H9 (cell line): ENCODE data around the gene TBATA. TPM values are rescaled to one million over a fixed set of nuclear protein-coding genes. Genes with fewer than 3 reads are reported as not detected.

Experiments used
- DNase-seq: peaks from one replicate; pipeline ENCODE4 v3.0.0-alpha.2; 2017
- H2AFZ ChIP-seq: one replicate; pipeline ENCODE4 v1.6.1; 2013; ENCODE audit warnings: mild to moderate bottlenecking, low read length, control low read depth, moderate library complexity
- H2AK5ac ChIP-seq: 2 replicates; pipeline ENCODE4 v1.6.1; 2013; ENCODE audit warnings: low read length, control low read depth, mixed read lengths; ENCODE audit not compliant: insufficient read length
- H2BK120ac ChIP-seq: one replicate; pipeline ENCODE4 v1.6.1; 2013; ENCODE audit warnings: low read depth, mild to moderate bottlenecking, low read length, control low read depth, inconsistent platforms; ENCODE audit not compliant: poor library complexity, severe bottlenecking
- H2BK12ac ChIP-seq: 2 replicates; pipeline ENCODE4 v1.6.1; 2013; ENCODE audit warnings: low read length, control low read depth, mixed read lengths, low read depth; ENCODE audit not compliant: insufficient read length
- H2BK15ac ChIP-seq: 2 replicates; pipeline ENCODE4 v1.6.1; 2013; ENCODE audit warnings: low read depth, low read length, control low read depth
- H2BK20ac ChIP-seq: one replicate; pipeline ENCODE4 v1.6.1; 2013; ENCODE audit warnings: low read depth, mild to moderate bottlenecking, low read length, control low read depth, inconsistent platforms; ENCODE audit not compliant: poor library complexity, severe bottlenecking
- H2BK5ac ChIP-seq: 2 replicates; pipeline ENCODE4 v1.6.1; 2013; ENCODE audit warnings: low read length, control low read depth, mixed read lengths; ENCODE audit not compliant: insufficient read length
- H3K14ac ChIP-seq: 2 replicates; pipeline ENCODE4 v1.6.1; 2013; ENCODE audit warnings: low read length, control low read depth; ENCODE audit not compliant: insufficient read depth
- H3K18ac ChIP-seq: 2 replicates; pipeline ENCODE4 v1.6.1; 2013; ENCODE audit warnings: low read depth, mild to moderate bottlenecking, mixed read lengths, low read length, control low read depth; ENCODE audit not compliant: insufficient read length
- H3K23ac ChIP-seq: 2 replicates; pipeline ENCODE4 v1.6.1; 2013; ENCODE audit warnings: low read length, control low read depth, mixed read lengths, low read depth; ENCODE audit not compliant: insufficient read length
- H3K23me2 ChIP-seq: 2 replicates; pipeline ENCODE4 v1.6.1; 2013; ENCODE audit warnings: low read depth, mild to moderate bottlenecking, mixed read lengths, low read length, control low read depth; ENCODE audit not compliant: insufficient read length, poor library complexity, severe bottlenecking
- H3K27ac ChIP-seq: 2 replicates; pipeline ENCODE4 v1.5.1; 2013; ENCODE audit warnings: low read length, control low read depth, mixed read lengths, low read depth; ENCODE audit not compliant: insufficient read length
- H3K27me3 ChIP-seq: 2 replicates; pipeline ENCODE4 v1.6.1; 2013; ENCODE audit warnings: low read length, control low read depth, inconsistent platforms; ENCODE audit not compliant: insufficient read depth
- H3K4ac ChIP-seq: 2 replicates; pipeline ENCODE4 v1.6.1; 2013; ENCODE audit warnings: low read depth, mild to moderate bottlenecking, control low read depth, inconsistent platforms, low read length, moderate library complexity
- H3K4me1 ChIP-seq: 2 replicates; pipeline ENCODE4 v1.6.1; 2013; ENCODE audit warnings: low read length, control low read depth, inconsistent platforms; ENCODE audit not compliant: insufficient read depth
- H3K4me2 ChIP-seq: 2 replicates; pipeline ENCODE4 v1.6.1; 2013; ENCODE audit warnings: low read length, control low read depth, mixed read lengths; ENCODE audit not compliant: insufficient read length, insufficient read depth
- H3K56ac ChIP-seq: 2 replicates; pipeline ENCODE4 v1.6.1; 2013; ENCODE audit warnings: low read depth, mild to moderate bottlenecking, mixed read lengths, low read length, control low read depth; ENCODE audit not compliant: insufficient read length
- H3K79me1 ChIP-seq: 2 replicates; pipeline ENCODE4 v1.6.1; 2013; ENCODE audit warnings: low read depth, mild to moderate bottlenecking, moderate library complexity, low read length, control low read depth, inconsistent platforms; ENCODE audit not compliant: insufficient read depth, poor library complexity, severe bottlenecking
- H3K79me2 ChIP-seq: 2 replicates; pipeline ENCODE4 v1.6.1; 2013; ENCODE audit warnings: low read length, control low read depth, inconsistent platforms; ENCODE audit not compliant: insufficient read depth
- H3K9ac ChIP-seq: 2 replicates; pipeline ENCODE4 v1.6.1; 2013; ENCODE audit warnings: low read length, control low read depth, mixed read lengths; ENCODE audit not compliant: insufficient read length; ENCODE audit errors: extremely low read depth
- H3K9me3 ChIP-seq: one replicate; pipeline ENCODE4 v1.6.1; 2013; ENCODE audit warnings: low read depth, low read length, inconsistent platforms; ENCODE audit not compliant: control insufficient read depth
- H3T11ph ChIP-seq: one replicate; pipeline ENCODE4 v1.6.1; 2013; ENCODE audit warnings: mild to moderate bottlenecking, low read length, control low read depth, inconsistent platforms
- H4K20me1 ChIP-seq: one replicate; pipeline ENCODE4 v1.6.1; 2013; ENCODE audit not compliant: control insufficient read depth, insufficient read length, insufficient read depth
- H4K5ac ChIP-seq: 2 replicates; pipeline ENCODE4 v1.6.1; 2013; ENCODE audit warnings: low read depth, mild to moderate bottlenecking, mixed read lengths, low read length, control low read depth; ENCODE audit not compliant: insufficient read length
- H4K8ac ChIP-seq: replicated peaks from 2 replicates; pipeline ENCODE4 v1.6.1; 2013; ENCODE audit warnings: low read length, control low read depth, mixed read lengths, low read depth; ENCODE audit not compliant: insufficient read length
- H4K91ac ChIP-seq: 2 replicates; pipeline ENCODE4 v1.6.1; 2013; ENCODE audit warnings: low read depth, mild to moderate bottlenecking, moderate library complexity, mixed read lengths, low read length, control low read depth; ENCODE audit not compliant: insufficient read length
- H3K27ac Mint-ChIP-seq, 3 experiments: 2 replicates in 2 of 3; 3 replicates in 1 of 3; pipeline ENCODE4 v1.8.0; 2020 to 2021; ENCODE audit warnings: mixed read lengths in 3 of 3, mild to moderate bottlenecking in 1 of 3, moderate library complexity in 1 of 3
- H3K27me3 Mint-ChIP-seq: 2 replicates; pipeline ENCODE4 v1.8.0; 2021; ENCODE audit warnings: low read depth, mild to moderate bottlenecking, moderate library complexity, mixed read lengths
- H3K36me3 Mint-ChIP-seq, 3 experiments: 2 replicates in 2 of 3; 3 replicates in 1 of 3; pipeline ENCODE4 v1.8.0; 2020 to 2021; ENCODE audit warnings: low read depth in 3 of 3, mixed read lengths in 3 of 3; ENCODE audit not compliant: insufficient read depth in 1 of 3
- H3K4me1 Mint-ChIP-seq, 2 experiments: 2 replicates each; pipeline ENCODE4 v1.8.0; 2020; ENCODE audit warnings: mixed read lengths in 2 of 2
- H3K4me3 Mint-ChIP-seq, 2 experiments: 2 replicates in 1 of 2; 3 replicates in 1 of 2; pipeline ENCODE4 v1.8.0; 2020 to 2021; ENCODE audit warnings: mild to moderate bottlenecking in 2 of 2, mixed read lengths in 2 of 2, moderate library complexity in 1 of 2
- H3K9me3 Mint-ChIP-seq, 2 experiments: 2 replicates in 1 of 2; 3 replicates in 1 of 2; pipeline ENCODE4 v1.8.0; 2020; ENCODE audit warnings: mild to moderate bottlenecking in 2 of 2, mixed read lengths in 2 of 2, moderate library complexity in 1 of 2
- WGBS: extraction: QIAGEN DNeasy Blood & Tissue Kit; methylation state at CpG from one replicate; pipeline ENCODE4 v1.1.7; 2013; ENCODE audit warnings: missing lambda C conversion rate, low lambda C conversion rate, mixed read lengths; ENCODE audit not compliant: insufficient read length; ENCODE audit errors: extremely low coverage; 5-methylcytosine and 5-hydroxymethylcytosine counted together
- total RNA-seq: library from RNA; stranded (reverse); gene quantifications from 2 replicates; pipeline ENCODE4 v1.2.1, GENCODE V29; 2021
- TF ChIP-seq, protein P1 (sequence below): fragments of 200-600 bp; sonication (generic); conservative IDR thresholded peaks from 3 replicates; pipeline ENCODE4 v1.8.0; 2021; ENCODE audit warnings: antibody characterized with exemption, mild to moderate bottlenecking

TBATA gene
- total RNA-seq, 1 experiment from 2014 or later, result not detected

DNA sequence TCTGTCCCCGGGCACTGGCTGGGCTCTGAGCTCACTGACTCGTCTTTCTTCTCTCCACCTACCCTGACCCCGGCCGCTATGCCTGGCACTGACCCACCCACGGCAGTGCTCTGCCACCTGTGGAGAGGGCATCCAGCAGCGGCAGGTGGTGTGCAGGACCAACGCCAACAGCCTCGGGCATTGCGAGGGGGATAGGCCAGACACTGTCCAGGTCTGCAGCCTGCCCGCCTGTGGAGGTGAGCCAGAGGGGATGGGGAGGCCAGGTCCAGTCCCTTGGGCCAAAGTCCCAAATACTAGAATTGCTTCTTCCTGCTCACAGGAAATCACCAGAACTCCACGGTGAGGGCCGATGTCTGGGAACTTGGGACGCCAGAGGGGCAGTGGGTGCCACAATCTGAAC lies 27.3 kb downstream of the TBATA start:
- H3K4ac ChIP-seq, result no peak overlapping the region
- Mint-ChIP-seq H3K4me1 (peaks cover 39 to 40% of the 10 kb centered on the region in 2 experiments), H3K36me3 (no peaks in the 10 kb centered on the region), H3K27ac (no peak overlapping the region), H3K27me3 (no peaks in the 10 kb centered on the region), H3K9me3 (no peaks in the 10 kb centered on the region; a peak in 1 of 5 replicates), H3K4me3 (no peak overlapping the region)
- H3K79me1 ChIP-seq, result no peaks in the 10 kb centered on the region
- H3K23ac ChIP-seq, result no peak overlapping the region
- no peak overlapping the region for H4K8ac ChIP-seq
- no peak overlapping the region for H2AFZ ChIP-seq
- no peak for DNase-seq
- WGBS, result no CpG with 5 or more reads among the region's 13 CpGs
- H2BK120ac ChIP-seq, result no peak overlapping the region
- H2BK5ac ChIP-seq, result no peak overlapping the region
- H3K4me1 ChIP-seq, result no peaks in the 10 kb centered on the region
- H3K4me2 ChIP-seq, result no peak overlapping the region
- no peak overlapping the region for H2BK15ac ChIP-seq
- no peak overlapping the region for H3K9ac ChIP-seq
- no peaks in the 10 kb centered on the region for H3K79me2 ChIP-seq
- no peak overlapping the region for H3K27ac ChIP-seq
- H3K23me2 ChIP-seq, result no peaks in the 10 kb centered on the region
- no peaks in the 10 kb centered on the region for H3K9me3 ChIP-seq
- TF ChIP-seq, protein P1, sequence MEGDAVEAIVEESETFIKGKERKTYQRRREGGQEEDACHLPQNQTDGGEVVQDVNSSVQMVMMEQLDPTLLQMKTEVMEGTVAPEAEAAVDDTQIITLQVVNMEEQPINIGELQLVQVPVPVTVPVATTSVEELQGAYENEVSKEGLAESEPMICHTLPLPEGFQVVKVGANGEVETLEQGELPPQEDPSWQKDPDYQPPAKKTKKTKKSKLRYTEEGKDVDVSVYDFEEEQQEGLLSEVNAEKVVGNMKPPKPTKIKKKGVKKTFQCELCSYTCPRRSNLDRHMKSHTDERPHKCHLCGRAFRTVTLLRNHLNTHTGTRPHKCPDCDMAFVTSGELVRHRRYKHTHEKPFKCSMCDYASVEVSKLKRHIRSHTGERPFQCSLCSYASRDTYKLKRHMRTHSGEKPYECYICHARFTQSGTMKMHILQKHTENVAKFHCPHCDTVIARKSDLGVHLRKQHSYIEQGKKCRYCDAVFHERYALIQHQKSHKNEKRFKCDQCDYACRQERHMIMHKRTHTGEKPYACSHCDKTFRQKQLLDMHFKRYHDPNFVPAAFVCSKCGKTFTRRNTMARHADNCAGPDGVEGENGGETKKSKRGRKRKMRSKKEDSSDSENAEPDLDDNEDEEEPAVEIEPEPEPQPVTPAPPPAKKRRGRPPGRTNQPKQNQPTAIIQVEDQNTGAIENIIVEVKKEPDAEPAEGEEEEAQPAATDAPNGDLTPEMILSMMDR, result no peak
- H2AK5ac ChIP-seq, result no peak overlapping the region
- H3K27me3 ChIP-seq, result no peaks in the 10 kb centered on the region
- H3K56ac ChIP-seq, result no peak overlapping the region
- H3K18ac ChIP-seq, result no peak overlapping the region
- no peak overlapping the region for H2BK20ac ChIP-seq
- H4K91ac ChIP-seq, result no peak overlapping the region
- H2BK12ac ChIP-seq, result no peak overlapping the region
- no peak overlapping the region for H3T11ph ChIP-seq
- no peak overlapping the region for H4K5ac ChIP-seq
- no peak overlapping the region for H3K14ac ChIP-seq
- no peaks in the 10 kb centered on the region for H4K20me1 ChIP-seq
